GM23248 (cell line): ENCODE results near the gene MOK. TPM values are rescaled to one million over a fixed set of nuclear protein-coding genes. Genes with fewer than 3 reads are reported as not detected.

Experiments used
- DNase-seq: peaks from one replicate; pipeline ENCODE4 v3.0.0-alpha.2; 2015
- H2AFZ ChIP-seq: fragments of 200-600 bp; sonication (generic); 2 replicates; pipeline ENCODE4 v1.6.1; 2016; ENCODE audit warnings: antibody characterized with exemption
- H3F3A ChIP-seq: fragments of 200-600 bp; sonication (generic); 2 replicates; pipeline ENCODE4 v1.6.1; 2016; ENCODE audit warnings: mild to moderate bottlenecking, antibody characterized with exemption, mixed run types; ENCODE audit not compliant: insufficient read depth
- H3K27ac ChIP-seq: fragments of 200-600 bp; sonication (generic); 2 replicates; pipeline ENCODE4 v1.5.1; 2016; ENCODE audit warnings: mild to moderate bottlenecking
- H3K27me3 ChIP-seq: fragments of 200-600 bp; sonication (generic); replicated peaks from 2 replicates; pipeline ENCODE4 v1.6.1; 2016; ENCODE audit warnings: mild to moderate bottlenecking; ENCODE audit not compliant: insufficient read depth
- H3K36me3 ChIP-seq: fragments of 200-600 bp; sonication (generic); 2 replicates; pipeline ENCODE4 v1.6.1; 2016; ENCODE audit warnings: low read depth, mild to moderate bottlenecking
- H3K4me1 ChIP-seq: fragments of 200-600 bp; sonication (generic); 2 replicates; pipeline ENCODE4 v1.6.1; 2016; ENCODE audit warnings: mild to moderate bottlenecking; ENCODE audit not compliant: insufficient read depth
- H3K4me2 ChIP-seq: fragments of 200-600 bp; sonication (generic); one replicate; pipeline ENCODE4 v1.6.1; 2016; ENCODE audit warnings: mild to moderate bottlenecking; ENCODE audit not compliant: unreplicated experiment
- H3K4me3 ChIP-seq: fragments of 200-600 bp; sonication (generic); 2 replicates; pipeline ENCODE4 v1.5.1; 2016; ENCODE audit warnings: mild to moderate bottlenecking
- H3K79me2 ChIP-seq: fragments of 200-600 bp; sonication (generic); 2 replicates; pipeline ENCODE4 v1.6.1; 2016; ENCODE audit warnings: mild to moderate bottlenecking; ENCODE audit not compliant: insufficient read depth
- H3K9ac ChIP-seq: fragments of 200-600 bp; sonication (generic); 2 replicates; pipeline ENCODE4 v1.6.1; 2016; ENCODE audit warnings: mild to moderate bottlenecking
- H3K9me2 ChIP-seq: fragments of 200-600 bp; sonication (generic); 2 replicates; pipeline ENCODE4 v1.6.1; 2016; ENCODE audit warnings: mixed run types, mild to moderate bottlenecking, moderate library complexity; ENCODE audit not compliant: insufficient read depth
- H3K9me3 ChIP-seq: fragments of 200-600 bp; sonication (generic); one replicate; pipeline ENCODE4 v1.6.1; 2017; ENCODE audit warnings: low read depth
- H4K20me1 ChIP-seq: fragments of 200-600 bp; sonication (generic); 2 replicates; pipeline ENCODE4 v1.6.0; 2016; ENCODE audit not compliant: insufficient read depth
- EZH2 ChIP-seq: fragments of 200-600 bp; sonication (generic); IDR thresholded peaks from 2 replicates; pipeline ENCODE4 v1.6.1; 2018; ENCODE audit warnings: antibody characterized with exemption, mild to moderate bottlenecking; ENCODE audit not compliant: insufficient read depth, poor library complexity, severe bottlenecking
- EZH2phosphoT487 ChIP-seq: fragments of 200-600 bp; sonication (generic); IDR thresholded peaks from 2 replicates; pipeline ENCODE4 v1.6.1; 2018; ENCODE audit warnings: antibody characterized with exemption, moderate library complexity, mild to moderate bottlenecking, low read depth; ENCODE audit not compliant: insufficient read depth
- WGBS, 2 experiments: methylation state at CpG; one replicate each; pipeline ENCODE4 v1.1.6; 2015 to 2017; ENCODE audit warnings: low lambda C conversion rate in 2 of 2, low coverage in 1 of 2; ENCODE audit errors: missing lambda C conversion rate in 2 of 2; 5-methylcytosine and 5-hydroxymethylcytosine counted together
- in situ Hi-C: fragments of 300-500 bp; cut with MboI; formaldehyde crosslinking; loops from 2 replicates; pipeline ENCODE4 v1.15.0; 2020
- polyA plus RNA-seq: library from polyadenylated mRNA; unstranded; fragments of >200 nt; fragmentation: Nextera tagmentation; extraction: Ambion mirVana; gene quantifications from 2 replicates; pipeline ENCODE4 v1.2.1, GENCODE V29; 2016
- total RNA-seq: library from RNA; depleted of rRNA; stranded (reverse); fragments of >200 nt; shearing (Covaris generic); gene quantifications from 2 replicates; pipeline ENCODE4 v1.2.3, GENCODE V29; 2014

The MOK gene
- total and polyA plus RNA-seq, 2 experiments from 2014 or later = 34.9 to 67.9 TPM

DNA sequence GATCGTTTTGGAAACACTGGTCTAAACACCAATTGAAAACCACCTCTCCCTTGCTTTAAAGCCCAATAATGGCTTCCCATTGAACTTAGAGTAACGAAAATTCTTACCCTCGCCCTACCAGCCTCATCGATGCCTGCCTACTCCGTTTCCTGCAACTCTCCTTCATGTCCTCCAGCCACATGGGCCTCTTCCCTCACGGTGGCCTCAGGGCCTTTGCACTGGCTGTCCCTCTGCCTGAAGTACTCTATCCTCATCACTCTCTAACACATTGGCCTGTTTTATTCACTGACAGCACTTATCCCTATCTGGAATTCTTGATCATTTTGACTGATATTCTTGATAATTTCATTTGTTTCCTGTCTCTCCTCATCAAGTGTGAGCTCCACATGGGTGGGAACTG lies 46.8 kb downstream of the MOK start:
- in situ Hi-C loops = no loop called here
- TF ChIP-seq EZH2 (no peak), EZH2phosphoT487 (no peak)

GRCh38 chr14:102256716-102257115 lies 48.2 kb downstream of the MOK start:
- no peaks in the 10 kb centered on the region for H3K9me2 ChIP-seq
- TF ChIP-seq EZH2 = no peak
- no peak for TF ChIP-seq EZH2phosphoT487
- no peak overlapping the region for H3K9ac ChIP-seq
- H3K27me3 ChIP-seq = no peaks in the 10 kb centered on the region
- WGBS, 2 experiments = 88 to 90% methylated on average over 9 of the region's 9 CpGs
- in situ Hi-C loops = no loop called here
- no peak for DNase-seq
- no peaks in the 10 kb centered on the region for H3K79me2 ChIP-seq
- no peaks in the 10 kb centered on the region for H4K20me1 ChIP-seq
- no peak overlapping the region for H3K4me3 ChIP-seq
- H3K27ac ChIP-seq = no peak overlapping the region
- 0 out of 2 replicates have a peak, but pooled peaks cover 4% of the 10 kb centered on the region for H3F3A ChIP-seq
- H3K4me1 ChIP-seq = peaks cover 12% of the 10 kb centered on the region
- H2AFZ ChIP-seq = no peak overlapping the region
- H3K4me2 ChIP-seq = no peak overlapping the region
- H3K9me3 ChIP-seq = no peaks in the 10 kb centered on the region
- no peaks in the 10 kb centered on the region for H3K36me3 ChIP-seq

More for the DNA sequence above, 46.8 kb downstream of the MOK start:
- no peaks in the 10 kb centered on the region for H3K27me3 ChIP-seq
- peaks cover 21% of the 10 kb centered on the region for H3K4me1 ChIP-seq
- no peak overlapping the region for H3K4me2 ChIP-seq
- DNase-seq = no peak
- 81 to 90% methylated on average over 6 of the region's 6 CpGs for WGBS, 2 experiments
- no peaks in the 10 kb centered on the region for H3K79me2 ChIP-seq
- no peaks in the 10 kb centered on the region for H3K9me3 ChIP-seq
- no peaks in the 10 kb centered on the region for H3K36me3 ChIP-seq
- H2AFZ ChIP-seq = no peak overlapping the region
- no peaks in the 10 kb centered on the region for H4K20me1 ChIP-seq
- H3K9ac ChIP-seq = no peak overlapping the region
- no peak overlapping the region for H3K27ac ChIP-seq
- H3F3A ChIP-seq = peaks cover 11% of the 10 kb centered on the region; the same call in 1 of the 2 replicates
- H3K9me2 ChIP-seq = no peaks in the 10 kb centered on the region
- H3K4me3 ChIP-seq = no peak overlapping the region

GRCh38 chr14:102255401-102256190 lies 49.4 kb downstream of the MOK start:
- H3K36me3 ChIP-seq = no peaks in the 10 kb centered on the region
- H3K79me2 ChIP-seq = no peaks in the 10 kb centered on the region
- in situ Hi-C loops = no loop called here
- H3K27ac ChIP-seq = peak overlapping the region; percentile 82
- no peaks in the 10 kb centered on the region for H3K27me3 ChIP-seq
- 66 to 67% methylated on average over 9 of the region's 9 CpGs for WGBS, 2 experiments
- H3K4me3 ChIP-seq = no peak overlapping the region
- TF ChIP-seq EZH2 (no peak), EZH2phosphoT487 (no peak)
- H3K4me2 ChIP-seq = no peak overlapping the region
- peak; percentile 74 for DNase-seq
- no peaks in the 10 kb centered on the region for H3K9me3 ChIP-seq
- H2AFZ ChIP-seq = peak overlapping the region; percentile 25; the same call in 1 of the 2 replicates
- 0 out of 2 replicates have a peak, but pooled peaks cover 4% of the 10 kb centered on the region for H3F3A ChIP-seq
- H3K4me1 ChIP-seq = peaks cover 12% of the 10 kb centered on the region
- no peaks in the 10 kb centered on the region for H4K20me1 ChIP-seq
- peak overlapping the region; percentile 61 for H3K9ac ChIP-seq
- H3K9me2 ChIP-seq = no peaks in the 10 kb centered on the region

DNA sequence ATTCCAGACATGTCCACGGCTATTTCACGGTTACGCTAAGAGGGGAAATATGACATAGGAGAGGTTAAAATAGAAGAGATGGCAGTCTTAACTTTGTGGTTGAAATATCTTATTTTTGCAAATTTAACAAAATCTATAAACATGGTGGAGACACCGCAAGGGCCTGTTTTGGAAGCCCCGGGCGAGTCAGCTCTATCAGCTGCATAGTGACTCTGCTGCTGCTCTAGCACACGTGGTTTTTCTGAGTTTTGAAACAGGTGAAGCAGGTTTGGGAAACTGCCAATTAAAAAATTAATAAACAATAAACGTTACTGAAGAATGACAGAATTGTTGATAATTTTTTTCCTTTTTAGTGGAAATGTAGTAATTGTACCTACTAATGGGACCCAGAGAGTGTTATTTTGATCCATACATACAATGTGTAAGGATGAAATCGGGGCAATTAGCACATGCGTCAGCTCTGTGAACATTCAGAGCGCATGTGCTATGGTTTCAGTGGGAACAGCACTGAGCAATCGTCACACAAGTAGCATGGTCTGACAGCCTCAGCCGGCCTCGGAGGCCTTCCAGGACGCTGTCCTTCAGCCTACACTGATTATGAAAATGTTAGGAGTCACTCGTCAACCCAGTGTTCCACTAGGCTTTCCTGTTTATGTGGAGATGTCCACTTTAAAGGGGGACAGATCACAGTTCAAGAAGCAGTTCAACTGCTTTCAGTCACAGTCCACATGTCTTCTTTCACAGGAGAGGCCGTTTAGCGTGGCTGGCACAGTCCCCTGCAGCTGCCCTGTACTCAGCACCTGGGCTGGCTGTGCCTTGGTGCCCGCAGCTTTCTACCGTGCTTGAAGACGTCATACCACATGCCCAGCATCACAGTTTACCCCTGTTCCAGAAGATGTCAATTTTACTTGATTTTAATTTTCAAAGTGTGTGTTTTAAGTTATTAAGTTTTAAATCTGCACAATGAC lies 51.8 kb downstream of the MOK start:
- no peaks in the 10 kb centered on the region for H3K27me3 ChIP-seq
- H4K20me1 ChIP-seq = no peaks in the 10 kb centered on the region
- no peak overlapping the region for H3K4me2 ChIP-seq
- 93% methylated on average over 21 of the region's 21 CpGs for WGBS, 2 experiments
- no peaks in the 10 kb centered on the region for H3K36me3 ChIP-seq
- 0 out of 2 replicates have a peak, but pooled peaks cover 4% of the 10 kb centered on the region for H3F3A ChIP-seq
- no peak overlapping the region for H2AFZ ChIP-seq
- no peak overlapping the region for H3K4me3 ChIP-seq
- H3K79me2 ChIP-seq = no peaks in the 10 kb centered on the region
- no peak overlapping the region for H3K27ac ChIP-seq
- in situ Hi-C loops = no loop called here
- H3K9me3 ChIP-seq = no peaks in the 10 kb centered on the region
- no peak for DNase-seq
- H3K9ac ChIP-seq = no peak overlapping the region
- no peaks in the 10 kb centered on the region for H3K9me2 ChIP-seq
- peaks cover 12% of the 10 kb centered on the region for H3K4me1 ChIP-seq
- TF ChIP-seq EZH2phosphoT487 = no peak
- no peak for TF ChIP-seq EZH2
